MM.1S (cell line): Measurements from ENCODE around the gene LINC01488.

Experiments
- EZH2 ChIP-seq: fragments of 300-600 bp; sonication (generic); optimal IDR thresholded peaks from 2 replicates; pipeline ENCODE3; 2017; ENCODE audit warnings: low read depth, mild to moderate bottlenecking, antibody characterized with exemption, low read length, mixed read lengths
- EZH2phosphoT487 ChIP-seq: fragments of 300-600 bp; sonication (generic); IDR thresholded peaks from 2 replicates; pipeline ENCODE4 v1.6.1; 2018; ENCODE audit warnings: antibody characterized with exemption, low read length
- TF ChIP-seq, protein P1 (sequence below): fragments of 300-600 bp; sonication (generic); IDR thresholded peaks from 2 replicates; pipeline ENCODE4 v1.5.1; 2016; ENCODE audit warnings: antibody characterized with exemption, low read length, mixed read lengths

DNA sequence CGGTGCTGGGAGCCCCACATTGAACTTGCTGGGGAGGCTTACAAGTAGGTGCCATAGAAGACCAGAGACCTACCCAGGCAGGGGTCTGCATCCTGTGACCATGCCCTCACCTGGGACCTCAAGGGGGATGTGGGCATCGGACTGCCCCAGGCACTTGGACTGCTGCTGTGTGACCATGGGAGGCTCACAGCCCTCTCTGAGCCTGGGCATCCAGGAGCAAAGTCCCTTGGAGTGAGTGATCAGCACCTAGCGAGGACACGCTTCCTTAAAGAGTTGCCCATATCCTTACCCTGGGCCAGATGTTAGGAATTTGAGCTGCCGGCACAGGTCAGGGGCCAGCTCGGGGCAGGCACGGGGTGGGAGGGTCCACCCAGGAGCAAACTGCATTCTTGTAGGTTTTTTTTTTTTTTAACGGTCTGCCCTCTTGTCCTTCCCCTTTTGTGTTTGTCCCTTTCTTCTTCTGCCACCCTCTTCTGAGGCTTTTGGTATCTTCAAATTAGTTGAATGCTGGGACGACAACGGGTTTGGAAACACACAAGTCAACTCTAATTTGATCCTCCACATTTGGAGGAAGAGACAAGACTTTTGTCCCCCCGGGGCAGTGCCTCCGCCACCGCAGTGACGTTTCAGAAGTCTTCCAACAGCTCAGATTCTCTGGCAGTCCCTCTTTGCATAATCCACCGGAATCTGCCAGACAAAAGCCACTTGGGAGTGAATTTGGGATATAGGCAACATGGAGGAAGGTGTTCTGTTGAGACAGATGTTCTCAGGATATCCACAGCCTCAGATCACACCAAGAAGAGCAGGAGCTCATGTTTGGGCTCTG is 46.1 kb upstream of the LINC01488 start:
- TF ChIP-seq, protein P1, sequence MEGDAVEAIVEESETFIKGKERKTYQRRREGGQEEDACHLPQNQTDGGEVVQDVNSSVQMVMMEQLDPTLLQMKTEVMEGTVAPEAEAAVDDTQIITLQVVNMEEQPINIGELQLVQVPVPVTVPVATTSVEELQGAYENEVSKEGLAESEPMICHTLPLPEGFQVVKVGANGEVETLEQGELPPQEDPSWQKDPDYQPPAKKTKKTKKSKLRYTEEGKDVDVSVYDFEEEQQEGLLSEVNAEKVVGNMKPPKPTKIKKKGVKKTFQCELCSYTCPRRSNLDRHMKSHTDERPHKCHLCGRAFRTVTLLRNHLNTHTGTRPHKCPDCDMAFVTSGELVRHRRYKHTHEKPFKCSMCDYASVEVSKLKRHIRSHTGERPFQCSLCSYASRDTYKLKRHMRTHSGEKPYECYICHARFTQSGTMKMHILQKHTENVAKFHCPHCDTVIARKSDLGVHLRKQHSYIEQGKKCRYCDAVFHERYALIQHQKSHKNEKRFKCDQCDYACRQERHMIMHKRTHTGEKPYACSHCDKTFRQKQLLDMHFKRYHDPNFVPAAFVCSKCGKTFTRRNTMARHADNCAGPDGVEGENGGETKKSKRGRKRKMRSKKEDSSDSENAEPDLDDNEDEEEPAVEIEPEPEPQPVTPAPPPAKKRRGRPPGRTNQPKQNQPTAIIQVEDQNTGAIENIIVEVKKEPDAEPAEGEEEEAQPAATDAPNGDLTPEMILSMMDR, result no peak
- TF ChIP-seq EZH2phosphoT487, result no peak
- no peak for TF ChIP-seq EZH2
